ENCODE measurements around the gene TSKU.

- TF ChIP-seq CTCF (IDR thresholded peaks at IDR 0.05) (no peak), POLR2A (IDR thresholded peaks at IDR 0.05; ENCODE audit: low read depth) (no peak), EP300 (IDR thresholded peaks at IDR 0.05) (no peak)
Measured at GRCh38 chr11:76769645-76770586, 13.2 kb upstream of the TSKU start.
